ENCODE results near the gene MEF2D. TPM values are rescaled to one million over a fixed set of nuclear protein-coding genes. Genes with fewer than 3 reads are reported as not detected.
A peak's percentile ranks its signal among the peaks of the same experiment; 100 is the strongest.

MEF2D gene
- total and polyA plus RNA-seq, 2 experiments from 2014 or later: 35.1 to 64.6 TPM

DNA sequence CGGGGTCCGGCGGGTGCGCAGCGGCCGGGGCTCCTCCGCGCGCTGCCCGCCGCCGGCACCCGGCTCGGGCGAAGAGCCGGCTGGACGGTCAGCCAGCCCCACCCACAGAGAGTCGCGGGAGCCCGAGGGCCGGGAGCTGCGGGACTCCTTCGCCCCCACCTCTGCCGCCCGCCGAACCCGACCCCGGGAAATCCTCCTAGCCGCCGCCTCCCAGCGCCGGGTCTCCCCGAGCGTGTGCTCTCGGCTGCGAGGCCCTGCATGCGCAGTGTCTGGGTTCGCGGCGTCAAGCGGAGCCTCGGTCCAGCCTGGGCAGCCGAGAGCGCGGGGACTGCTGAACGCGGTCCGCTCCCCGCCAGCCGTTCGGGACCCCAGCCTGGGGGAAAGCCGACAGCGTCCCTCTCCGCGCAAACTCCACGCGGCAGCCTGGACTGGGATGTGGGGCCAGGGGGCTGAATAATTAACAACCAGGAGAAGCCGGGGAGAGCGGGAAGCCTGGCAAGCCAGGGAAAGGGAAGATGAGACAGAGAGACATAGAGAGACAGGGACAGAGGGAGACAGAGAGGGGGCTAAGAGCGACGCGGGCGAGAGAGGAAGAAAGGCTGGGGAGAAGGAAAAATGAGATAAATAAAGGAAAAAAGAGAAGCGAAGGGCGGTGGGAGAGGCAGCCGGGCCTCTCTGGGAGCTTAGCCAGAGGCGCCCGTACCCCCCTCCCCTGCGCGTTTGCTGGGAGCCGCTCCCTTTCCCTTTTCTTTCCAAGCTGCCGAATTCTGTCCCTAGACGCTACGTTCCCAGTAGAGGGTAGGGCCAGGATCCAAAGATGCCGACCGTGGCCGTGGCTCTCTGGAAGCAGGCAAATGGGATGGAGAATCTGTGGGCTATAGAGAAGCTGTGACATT is 64.2 kb downstream of the MEF2D start:
- Histone ChIP-seq H3K9me3 (ENCODE audit: low read depth) (no peaks in the 10 kb centered on the region), H3K27me3 (peaks cover 100% of the 10 kb centered on the region), H3K36me3 (no peaks in the 10 kb centered on the region), H3K4me1 (ENCODE audit: low read depth) (peaks cover 24% of the 10 kb centered on the region), H3K4me3 (peak overlapping the region; percentile 18), H3K27ac (no peak overlapping the region)
- DNase-seq (ENCODE audit: low read depth in 1 of 2, low spot score in 1 of 2): peak in 1 of 2 donors; percentile 58
- TF ChIP-seq, protein P1, sequence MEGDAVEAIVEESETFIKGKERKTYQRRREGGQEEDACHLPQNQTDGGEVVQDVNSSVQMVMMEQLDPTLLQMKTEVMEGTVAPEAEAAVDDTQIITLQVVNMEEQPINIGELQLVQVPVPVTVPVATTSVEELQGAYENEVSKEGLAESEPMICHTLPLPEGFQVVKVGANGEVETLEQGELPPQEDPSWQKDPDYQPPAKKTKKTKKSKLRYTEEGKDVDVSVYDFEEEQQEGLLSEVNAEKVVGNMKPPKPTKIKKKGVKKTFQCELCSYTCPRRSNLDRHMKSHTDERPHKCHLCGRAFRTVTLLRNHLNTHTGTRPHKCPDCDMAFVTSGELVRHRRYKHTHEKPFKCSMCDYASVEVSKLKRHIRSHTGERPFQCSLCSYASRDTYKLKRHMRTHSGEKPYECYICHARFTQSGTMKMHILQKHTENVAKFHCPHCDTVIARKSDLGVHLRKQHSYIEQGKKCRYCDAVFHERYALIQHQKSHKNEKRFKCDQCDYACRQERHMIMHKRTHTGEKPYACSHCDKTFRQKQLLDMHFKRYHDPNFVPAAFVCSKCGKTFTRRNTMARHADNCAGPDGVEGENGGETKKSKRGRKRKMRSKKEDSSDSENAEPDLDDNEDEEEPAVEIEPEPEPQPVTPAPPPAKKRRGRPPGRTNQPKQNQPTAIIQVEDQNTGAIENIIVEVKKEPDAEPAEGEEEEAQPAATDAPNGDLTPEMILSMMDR (IDR thresholded peaks at IDR 0.05; ENCODE audit: low read depth, low read length): no peak

DNA sequence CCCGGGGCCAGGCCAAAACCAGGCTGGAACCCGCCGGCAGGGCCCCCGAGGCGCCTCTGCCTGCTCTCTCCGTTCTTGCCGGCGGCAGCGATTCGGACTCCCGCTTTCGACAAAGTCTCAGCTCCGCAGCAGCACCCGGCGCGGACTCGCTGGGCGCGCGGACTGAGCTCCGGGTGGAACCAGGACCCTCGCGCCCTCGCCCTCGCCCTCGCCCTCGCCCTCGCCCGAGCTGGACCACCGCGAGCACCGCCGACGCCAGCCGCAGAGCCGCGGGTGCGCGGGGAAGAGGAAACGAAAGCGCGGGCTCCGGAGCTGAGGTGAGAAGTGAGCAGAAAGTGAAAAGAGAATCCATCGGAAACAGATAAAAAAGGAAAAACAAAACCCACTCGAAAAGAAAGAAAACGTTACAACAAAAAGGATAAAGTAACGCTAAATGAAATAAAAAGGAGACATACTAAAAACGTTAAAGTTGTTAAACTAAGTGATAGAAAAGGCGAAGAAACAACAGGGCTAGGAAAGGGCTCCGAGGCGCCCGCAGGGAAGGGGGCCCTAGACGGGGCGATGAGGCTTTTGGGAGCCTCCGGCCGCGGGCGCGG is 64.9 kb downstream of the MEF2D start:
- H3K4me3 ChIP-seq: peak overlapping the region; percentile 18
- peaks cover 100% of the 10 kb centered on the region for H3K27me3 ChIP-seq
- H3K27ac ChIP-seq: no peak overlapping the region
- peak; percentile 25 to 38 for DNase-seq (ENCODE audit: low read depth in 1 of 2, low spot score in 1 of 2)
- H3K4me1 ChIP-seq (ENCODE audit: low read depth): peaks cover 31% of the 10 kb centered on the region
- no peaks in the 10 kb centered on the region for H3K9me3 ChIP-seq (ENCODE audit: low read depth)
- TF ChIP-seq, protein P1 (IDR thresholded peaks at IDR 0.05; ENCODE audit: low read depth, low read length): no peak
- no peaks in the 10 kb centered on the region for H3K36me3 ChIP-seq

- no peak for DNase-seq (ENCODE audit: low read depth in 1 of 2, low spot score in 1 of 2)
- no peak overlapping the region for H3K4me3 ChIP-seq
- no peak overlapping the region for H3K27ac ChIP-seq
- H3K9me3 ChIP-seq (ENCODE audit: low read depth): no peaks in the 10 kb centered on the region
- TF ChIP-seq, protein P1 (IDR thresholded peaks at IDR 0.05; ENCODE audit: low read depth, low read length): no peak
- H3K4me1 ChIP-seq (ENCODE audit: low read depth): peaks cover 37% of the 10 kb centered on the region
- H3K27me3 ChIP-seq: peaks cover 100% of the 10 kb centered on the region
- no peaks in the 10 kb centered on the region for H3K36me3 ChIP-seq
Observed at GRCh38 chr1:156434989-156435544, 65.5 kb downstream of the MEF2D start.

DNA sequence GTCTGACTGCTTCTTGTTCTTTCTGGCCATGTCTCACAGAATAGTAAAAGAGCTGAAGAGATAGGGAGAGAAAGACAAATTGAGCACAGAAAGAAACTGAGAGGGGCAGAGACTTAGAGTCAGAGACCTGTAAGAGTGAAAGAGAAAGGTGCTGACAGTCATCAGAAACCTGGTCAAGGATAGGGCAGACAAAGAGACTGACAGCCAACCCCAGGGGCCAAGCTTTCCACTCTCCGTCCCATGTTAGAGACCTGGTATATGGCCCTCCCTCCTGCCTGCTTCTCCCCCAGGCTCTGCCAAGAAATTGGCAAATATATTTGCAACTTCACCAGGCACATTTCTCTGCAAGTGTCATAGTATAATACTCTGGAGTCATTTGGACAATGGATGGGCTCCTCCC is 67.0 kb downstream of the MEF2D start:
- TF ChIP-seq, protein P1 (IDR thresholded peaks at IDR 0.05; ENCODE audit: low read depth, low read length): no peak
- Histone ChIP-seq H3K27ac (no peak overlapping the region), H3K9me3 (ENCODE audit: low read depth) (no peaks in the 10 kb centered on the region), H3K4me3 (no peak overlapping the region), H3K4me1 (ENCODE audit: low read depth) (peaks cover 45% of the 10 kb centered on the region), H3K36me3 (no peaks in the 10 kb centered on the region), H3K27me3 (peaks cover 100% of the 10 kb centered on the region)
- no peak for DNase-seq (ENCODE audit: low read depth in 1 of 2, low spot score in 1 of 2)

GRCh38 chr1:156433032-156433431 is 67.5 kb downstream of the MEF2D start:
- H3K27ac ChIP-seq: no peak overlapping the region
- no peak for DNase-seq (ENCODE audit: low read depth in 1 of 2, low spot score in 1 of 2)
- H3K9me3 ChIP-seq (ENCODE audit: low read depth): no peaks in the 10 kb centered on the region
- TF ChIP-seq, protein P1 (IDR thresholded peaks at IDR 0.05; ENCODE audit: low read depth, low read length): no peak
- peaks cover 45% of the 10 kb centered on the region for H3K4me1 ChIP-seq (ENCODE audit: low read depth)
- no peak overlapping the region for H3K4me3 ChIP-seq
- no peaks in the 10 kb centered on the region for H3K36me3 ChIP-seq
- peaks cover 100% of the 10 kb centered on the region for H3K27me3 ChIP-seq

All from cardiac muscle cell (in vitro differentiated cells and primary cell).